Medulla oblongata (tissue), 1 donor: Measurements from ENCODE around the gene RDH12.
"Not testable (repeated sequence)": the region's sequence is repeated elsewhere in the genome, so short reads cannot be mapped to it uniquely, and the experiment has no call there.

Source experiments
- DNase-seq: peaks from one replicate; pipeline ENCODE4 v3.0.0-alpha.2; 2015; ENCODE audit errors: extremely low spot score

The RDH12 gene

DNA sequence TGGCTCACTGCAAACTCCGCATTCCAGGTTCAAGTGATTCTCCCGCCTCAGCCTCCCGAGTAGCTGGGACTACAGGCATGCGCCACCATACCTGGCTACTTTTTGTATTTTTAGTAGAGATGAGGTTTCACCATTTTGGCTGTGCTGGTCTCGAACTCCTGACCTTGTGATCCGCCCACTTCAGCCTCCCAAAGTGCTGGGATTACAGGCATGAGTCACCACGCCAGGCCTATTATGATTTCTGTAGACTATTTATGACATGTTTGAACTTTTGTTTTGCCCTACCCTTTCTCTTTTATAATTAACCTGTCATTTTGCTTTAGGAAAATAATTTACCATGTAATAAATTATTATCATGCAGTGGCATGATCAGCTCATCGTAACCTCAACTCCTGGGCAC is at the start of gene RDH12:
TSS of gene RDH12 (plus strand) at position 395 of the 400 bp plus-strand sequence. CDS start 20,757 bp downstream, outside the sequence.
- DNase-seq = not testable (repeated sequence)

DNA sequence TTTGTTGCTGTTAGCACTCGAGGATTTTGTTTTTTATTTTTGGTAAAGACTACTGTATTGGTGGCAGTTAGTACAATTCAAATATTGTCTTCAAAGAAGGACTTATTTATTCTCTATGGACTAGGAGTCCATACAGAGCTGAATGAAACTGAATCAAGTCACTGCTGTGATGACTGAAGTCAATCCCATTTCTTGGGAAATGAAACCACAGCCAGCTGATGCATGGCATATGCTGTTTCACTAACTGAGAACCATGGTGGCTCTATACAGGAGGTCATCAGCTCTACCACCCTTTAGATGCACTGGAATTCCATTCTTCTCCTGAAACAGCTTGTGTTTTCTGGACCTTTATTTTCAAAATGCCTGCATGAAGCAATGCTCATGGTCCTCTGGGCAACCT is 49.5 kb upstream of the RDH12 start:
- no peak for DNase-seq

DNA sequence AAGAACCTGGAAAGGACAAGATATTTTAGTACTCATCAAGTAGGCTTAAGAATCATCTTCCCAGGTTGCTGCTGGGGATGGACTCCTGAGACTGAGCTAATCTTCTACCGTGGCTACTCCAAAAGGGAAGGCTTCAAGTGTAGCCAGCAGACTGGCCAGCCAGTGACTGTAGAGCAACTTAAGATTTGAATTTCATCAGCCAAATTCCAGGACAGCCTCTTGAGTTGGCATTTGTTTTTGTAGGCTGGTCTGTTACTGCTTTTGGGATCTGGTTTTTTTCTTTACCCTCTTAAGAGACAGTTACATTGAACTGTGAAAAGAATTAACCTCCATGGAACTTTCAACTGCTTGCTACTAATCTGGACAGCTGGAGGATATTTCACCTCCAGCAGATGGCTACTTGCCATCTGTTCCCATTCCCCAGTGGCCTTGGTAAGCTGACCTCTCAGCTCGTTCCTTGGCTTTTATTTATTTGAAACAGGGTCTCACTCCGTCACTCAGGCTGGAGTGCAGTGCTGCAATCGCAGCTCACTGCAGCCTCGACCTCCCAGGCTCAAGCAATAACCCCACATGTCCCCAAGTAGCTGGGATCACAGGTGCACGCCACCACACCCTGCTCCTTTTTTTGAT is 47.9 kb upstream of the RDH12 start:
- no peak for DNase-seq

DNA sequence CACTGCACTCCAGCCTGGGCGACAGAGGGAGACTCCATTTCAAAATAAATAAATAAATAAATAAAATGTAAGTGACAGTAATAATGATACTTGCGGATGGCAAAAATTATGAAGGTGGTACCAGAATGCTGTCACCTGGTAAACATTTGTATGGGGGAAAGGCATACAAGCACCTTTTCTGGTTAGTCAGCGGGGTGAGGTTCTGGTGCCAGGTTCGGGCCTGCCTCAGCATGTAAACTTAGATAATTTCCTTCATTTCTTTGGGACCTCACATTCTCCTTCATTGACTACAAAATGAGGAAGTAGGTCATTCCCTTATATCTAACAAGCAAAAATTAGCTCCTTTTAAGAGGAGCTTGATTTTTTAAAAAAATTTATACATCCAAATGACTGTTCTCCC is 38.1 kb upstream of the RDH12 start:
- no peak for DNase-seq

DNA sequence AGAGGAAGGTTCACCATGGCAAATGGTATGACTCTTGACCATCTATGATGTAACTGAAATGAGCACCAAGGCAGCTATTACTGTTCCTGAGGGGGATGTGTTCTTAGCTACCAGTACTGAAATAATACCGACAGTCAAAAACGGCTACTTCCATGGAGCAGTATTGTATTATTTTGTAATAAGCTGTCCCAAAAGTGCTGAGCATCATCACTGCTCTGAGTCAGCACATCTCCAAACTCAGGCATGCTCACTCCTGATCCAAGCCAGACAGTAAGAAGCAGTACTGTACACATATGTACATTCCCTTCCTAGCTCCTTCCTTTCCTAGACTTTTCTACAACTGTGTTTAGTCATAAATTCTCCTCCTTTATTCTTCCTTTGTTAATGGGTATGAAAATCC is 35.8 kb upstream of the RDH12 start:
- no peak for DNase-seq

DNA sequence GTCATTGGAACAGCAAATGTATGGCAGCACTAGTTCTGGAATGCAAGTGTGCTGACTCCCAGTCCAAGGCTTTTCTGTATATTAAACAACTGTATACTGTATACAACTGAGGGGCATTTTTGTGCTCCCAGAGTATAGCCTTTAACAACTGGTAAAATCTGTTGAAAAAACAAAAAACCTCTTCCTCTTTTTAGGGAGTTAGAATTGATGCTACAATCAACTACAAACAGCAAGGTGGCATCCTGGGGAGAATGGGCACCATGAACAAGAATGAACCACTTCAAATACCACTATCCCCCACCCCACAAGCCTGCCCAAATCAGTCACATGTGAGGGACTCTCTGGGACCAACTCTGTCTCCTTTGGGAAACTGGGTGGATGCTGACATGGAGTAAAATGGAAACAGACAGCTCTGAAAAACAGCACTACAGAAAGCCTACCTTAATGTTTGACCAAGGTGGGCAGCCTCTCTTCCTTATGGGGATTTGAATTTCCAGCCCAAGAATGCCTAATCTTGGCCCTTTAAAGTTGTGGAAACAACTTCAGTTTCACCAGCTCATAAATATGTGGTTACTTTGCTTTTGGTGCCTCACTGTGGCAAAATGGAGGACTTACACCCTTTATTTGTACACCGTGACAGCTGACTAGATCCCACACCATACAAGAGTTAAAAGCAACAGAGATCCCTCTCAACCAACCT is 34.8 kb upstream of the RDH12 start:
- DNase-seq = peak; percentile 79

DNA sequence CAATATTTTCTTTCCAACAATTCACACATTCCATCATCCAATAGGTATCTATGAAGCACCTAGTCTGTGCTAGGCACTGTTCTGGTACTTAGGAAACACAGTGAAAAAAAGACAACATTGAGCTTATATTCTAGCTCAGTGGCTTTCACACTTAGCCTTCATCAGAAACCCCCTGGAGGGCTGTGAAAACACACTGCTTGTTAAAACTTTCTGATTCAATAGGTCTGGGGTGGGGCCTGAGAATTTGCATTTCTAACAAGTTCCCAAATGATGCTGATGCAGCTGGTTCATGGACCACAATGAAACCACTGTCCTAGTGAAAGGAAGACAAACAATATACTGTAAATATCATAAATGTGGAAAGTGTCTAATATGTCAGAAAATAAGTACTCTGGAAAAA is 33.1 kb upstream of the RDH12 start:
- no peak for DNase-seq

DNA sequence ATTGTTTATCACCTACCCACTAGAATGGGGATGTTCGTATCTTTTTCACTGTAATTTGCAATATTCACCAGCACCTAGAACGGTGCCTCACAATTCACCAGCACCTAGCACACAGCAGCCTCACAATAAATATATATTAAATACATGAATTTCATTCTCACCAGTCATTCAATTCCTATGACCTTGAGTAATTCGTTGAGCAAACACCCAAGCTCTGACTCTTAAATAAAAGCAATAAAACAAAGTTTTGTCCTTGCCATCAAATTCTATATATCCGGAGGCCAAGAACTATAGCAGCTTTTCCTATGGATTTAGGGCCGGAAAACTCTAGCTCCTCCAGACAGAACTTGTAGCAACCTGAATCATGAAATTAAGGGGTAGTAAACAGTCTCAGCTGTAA is 28.2 kb upstream of the RDH12 start:
- DNase-seq = no peak

DNA sequence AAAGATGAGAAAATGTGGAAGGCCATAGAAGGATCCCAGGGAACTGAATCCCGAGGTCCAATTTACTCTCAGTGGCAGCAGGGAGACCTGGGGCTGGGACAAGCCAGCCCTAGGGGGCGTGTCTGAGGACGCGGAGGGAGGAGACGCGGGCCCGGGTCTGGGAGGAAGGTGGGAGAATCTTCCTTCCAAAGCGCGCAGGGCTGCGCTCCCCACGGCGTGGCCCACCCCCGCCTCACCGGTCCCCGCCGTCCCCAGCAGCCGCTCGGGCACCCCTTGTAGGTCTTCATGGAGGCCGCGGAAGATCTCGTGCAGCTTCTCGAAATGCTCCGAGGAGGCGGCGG is 27.6 kb upstream of the RDH12 start:
- peak; percentile 79 for DNase-seq

DNA sequence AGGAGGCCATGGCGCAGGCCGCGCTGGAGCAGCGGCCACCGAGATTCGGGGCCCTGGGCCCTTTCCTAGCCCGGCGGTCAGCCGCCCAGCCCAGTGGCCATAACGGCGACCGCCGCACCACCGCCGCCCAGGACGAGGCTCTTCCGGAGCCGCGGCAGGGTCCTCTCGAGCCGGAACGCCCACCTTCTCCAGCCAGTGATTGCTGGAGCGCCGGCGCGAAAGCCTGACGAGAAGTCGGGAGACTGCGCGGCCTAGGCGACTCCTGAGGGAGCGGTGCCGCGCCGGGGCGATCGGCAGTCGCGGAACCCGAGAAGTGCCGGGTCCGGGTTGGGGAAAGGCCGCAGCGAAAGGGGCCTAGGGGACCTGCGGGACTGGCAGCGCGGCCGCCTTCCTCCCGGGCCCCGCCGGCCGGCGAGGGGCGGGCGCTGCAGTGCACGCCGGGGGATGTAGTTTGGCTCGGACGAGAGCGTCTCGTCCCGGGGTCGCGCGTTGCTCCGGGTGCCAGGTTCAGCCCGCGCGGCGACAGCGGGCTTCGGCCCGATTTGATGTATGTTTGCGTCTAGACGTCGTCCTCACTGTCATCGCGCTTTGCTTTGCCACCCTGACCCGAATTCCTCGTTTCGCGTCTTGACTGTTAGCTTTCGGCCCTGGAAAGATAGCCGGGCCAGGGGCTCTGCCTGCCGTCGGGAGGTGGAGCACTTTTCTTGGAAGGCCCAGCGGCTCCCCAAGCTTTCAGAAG is 27.0 kb upstream of the RDH12 start, which contains the start of gene VTI1B:
TSS of gene VTI1B (minus strand) at position 153 of the 739 bp plus-strand sequence. CDS start at position 10, 143 bp downstream.
- DNase-seq = peak; percentile 84

DNA sequence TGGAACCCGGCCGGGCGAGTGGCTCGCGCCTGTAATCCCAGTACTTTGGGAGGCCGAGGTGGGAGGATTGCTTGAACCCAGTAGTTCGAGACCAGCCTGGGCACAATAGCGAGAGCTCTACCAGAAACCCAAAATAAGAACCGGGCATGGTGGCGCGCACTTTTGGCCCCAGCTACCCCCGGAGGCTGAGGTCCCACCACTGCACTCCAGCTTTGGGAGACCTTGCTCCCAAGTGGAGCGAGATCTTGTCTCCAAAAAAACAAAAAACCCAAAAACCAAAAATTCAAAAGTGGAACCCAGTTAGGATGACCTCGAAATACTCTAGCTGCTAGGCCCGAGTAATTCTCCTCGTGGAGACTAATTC is 26.5 kb upstream of the RDH12 start:
- no peak for DNase-seq

DNA sequence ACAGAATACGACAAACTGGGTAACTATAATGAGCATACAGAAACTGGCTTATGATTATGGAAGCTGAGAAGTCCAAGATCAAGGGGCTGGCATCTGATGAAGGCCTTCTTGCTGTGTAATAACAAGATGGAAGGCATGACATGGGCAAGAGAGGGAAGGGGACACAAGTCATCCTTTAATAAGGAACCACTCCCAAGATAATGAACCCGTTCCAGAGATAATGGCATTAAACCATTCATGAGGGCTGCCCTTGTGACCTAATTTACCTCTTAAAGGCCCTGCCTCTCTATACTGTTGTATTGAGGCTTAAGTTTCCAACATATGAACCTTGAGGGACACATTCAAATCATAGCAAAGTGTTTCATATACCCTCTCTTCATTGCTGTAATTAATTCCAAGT is 22.7 kb upstream of the RDH12 start:
- DNase-seq = no peak

DNA sequence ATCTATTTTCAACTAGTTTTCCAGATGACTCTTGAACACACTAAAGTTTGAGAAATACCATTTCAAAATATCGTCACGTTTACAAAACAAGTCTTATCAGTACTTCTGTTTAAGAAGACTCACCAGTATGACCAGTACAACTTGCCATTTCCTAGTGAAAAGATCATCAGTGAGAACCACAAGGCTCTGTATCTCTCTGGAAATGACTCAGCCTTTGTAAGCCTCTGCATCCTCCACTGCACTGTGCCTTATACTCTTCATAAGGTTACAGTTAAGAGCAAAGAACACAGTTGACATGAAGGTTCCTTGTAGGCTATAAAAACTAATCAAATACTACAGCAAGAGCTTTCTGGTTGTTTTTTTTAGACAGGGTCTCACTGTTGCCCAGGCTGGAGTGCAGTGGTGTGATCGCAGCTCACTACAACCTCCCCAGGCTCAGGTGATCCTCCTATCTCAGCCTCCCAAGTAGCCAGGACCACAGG is 21.5 kb upstream of the RDH12 start:
- no peak for DNase-seq

DNA sequence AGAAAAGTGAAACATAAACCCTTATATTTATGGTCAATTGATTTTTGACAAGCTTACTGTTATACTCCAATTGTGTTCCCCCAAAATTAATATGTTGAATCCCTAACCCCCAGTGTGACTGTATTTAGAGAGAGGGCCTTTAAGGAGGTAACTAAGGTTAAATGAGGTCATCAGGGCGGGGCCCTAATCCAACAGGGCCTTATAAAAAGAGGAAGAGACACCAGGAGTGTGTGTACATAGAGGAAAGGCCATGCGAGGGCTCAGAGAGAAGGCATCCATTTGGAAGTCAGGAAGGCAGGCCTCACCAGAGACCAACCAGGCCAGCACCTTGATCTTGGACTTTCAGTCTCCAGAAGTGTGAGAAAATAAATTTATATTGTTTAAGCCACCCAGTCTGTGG is 20.7 kb upstream of the RDH12 start:
- DNase-seq = no peak

DNA sequence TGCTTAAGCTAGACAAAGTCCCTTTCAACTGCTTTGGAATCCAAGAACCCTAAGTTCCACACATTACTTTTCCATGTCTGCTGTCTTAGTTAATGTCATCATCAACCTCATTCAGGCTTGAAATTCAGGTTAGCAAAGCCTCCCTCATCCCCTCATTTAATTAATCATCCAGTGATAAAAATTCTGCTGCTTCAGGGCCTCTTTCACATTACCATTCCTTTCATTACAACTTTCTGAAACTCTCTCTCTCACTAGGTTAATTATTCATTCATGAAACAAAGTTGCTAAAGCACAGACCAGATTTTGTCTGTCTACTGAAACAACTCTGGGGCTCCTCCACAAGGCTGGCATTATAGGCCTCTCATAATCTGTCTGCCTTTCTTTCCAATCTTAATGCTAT is 17.8 kb upstream of the RDH12 start:
- DNase-seq = no peak

DNA sequence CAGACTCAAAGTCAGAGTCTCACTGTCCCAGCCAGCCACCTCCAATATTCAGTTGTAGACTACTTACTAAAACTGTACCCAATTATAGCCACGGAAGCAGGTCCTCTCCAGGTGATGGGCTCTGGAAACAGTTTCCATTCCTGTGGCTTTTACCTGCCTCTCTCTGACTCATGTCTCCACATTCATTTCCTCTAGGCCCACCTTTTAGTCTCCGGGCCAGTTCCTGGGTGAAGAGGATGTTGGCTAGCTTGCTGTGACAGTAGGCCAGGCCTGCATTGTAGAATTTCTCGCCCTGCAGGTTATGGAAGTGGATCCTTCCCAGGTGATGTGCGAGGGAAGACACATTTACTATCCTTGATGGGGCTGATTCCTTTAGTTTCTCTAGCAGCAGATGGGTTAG is 11.7 kb upstream of the RDH12 start:
- no peak for DNase-seq

DNA sequence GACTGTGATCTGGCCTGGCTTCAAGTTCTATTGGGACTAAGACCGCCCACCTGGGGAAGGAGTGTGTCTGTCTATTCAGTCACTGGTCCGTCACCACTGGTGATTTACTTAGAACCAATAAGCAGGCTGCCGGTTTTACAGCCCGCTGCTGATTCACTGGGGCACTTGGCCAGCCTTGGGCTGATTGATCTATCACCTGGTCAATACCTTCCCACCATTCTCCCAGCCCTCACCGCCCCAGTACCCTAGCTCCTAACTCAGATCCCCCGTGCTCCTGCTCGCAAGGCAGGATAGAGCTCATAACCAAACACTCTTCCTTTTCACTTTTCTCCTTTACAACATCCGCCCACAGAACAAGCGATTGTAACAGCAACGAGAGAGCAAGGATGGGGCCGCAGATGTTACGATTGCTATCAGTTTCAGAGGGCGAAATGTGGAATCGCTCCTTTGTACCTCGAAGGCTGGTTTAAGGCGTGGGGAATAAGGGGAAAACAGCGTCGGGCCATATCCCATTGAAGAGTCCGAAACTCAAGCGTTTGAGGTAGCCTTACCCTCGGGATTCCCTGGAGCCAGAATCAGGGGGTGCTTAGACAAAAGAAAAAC is 6.8 kb upstream of the RDH12 start:
- DNase-seq = peak; percentile 55

DNA sequence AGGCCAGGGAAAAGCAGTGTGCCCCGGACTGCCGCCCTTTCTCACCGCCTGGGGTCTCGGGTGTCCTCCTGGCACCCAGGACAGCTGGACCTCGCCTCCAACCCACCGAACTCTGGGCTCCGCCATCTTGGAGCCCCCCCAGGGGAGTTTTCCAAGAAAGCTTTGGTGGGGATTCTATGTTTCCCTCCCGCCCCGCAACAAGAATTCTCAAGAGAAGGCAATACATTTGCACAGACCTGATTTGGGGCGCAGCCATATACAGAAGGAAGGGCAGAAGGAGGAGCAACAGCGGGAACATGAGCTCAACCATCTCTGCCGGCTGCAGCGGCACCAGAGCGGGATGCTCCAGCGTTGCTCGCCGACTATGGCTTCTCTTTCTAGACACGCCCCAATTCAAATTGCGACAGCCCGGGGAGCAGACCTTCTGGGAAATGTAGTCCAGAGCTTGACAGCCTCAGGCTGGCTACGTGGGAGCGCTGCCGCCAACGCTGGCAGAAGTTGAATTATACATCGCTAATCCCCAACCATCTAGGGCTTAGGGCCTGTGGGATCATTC is 6.2 kb upstream of the RDH12 start, which contains the start of gene RDH11:
TSS of gene RDH11 (minus strand) at position 371 of the 556 bp plus-strand sequence. CDS start at position 310, 61 bp downstream.
- DNase-seq = peak; percentile 96

DNA sequence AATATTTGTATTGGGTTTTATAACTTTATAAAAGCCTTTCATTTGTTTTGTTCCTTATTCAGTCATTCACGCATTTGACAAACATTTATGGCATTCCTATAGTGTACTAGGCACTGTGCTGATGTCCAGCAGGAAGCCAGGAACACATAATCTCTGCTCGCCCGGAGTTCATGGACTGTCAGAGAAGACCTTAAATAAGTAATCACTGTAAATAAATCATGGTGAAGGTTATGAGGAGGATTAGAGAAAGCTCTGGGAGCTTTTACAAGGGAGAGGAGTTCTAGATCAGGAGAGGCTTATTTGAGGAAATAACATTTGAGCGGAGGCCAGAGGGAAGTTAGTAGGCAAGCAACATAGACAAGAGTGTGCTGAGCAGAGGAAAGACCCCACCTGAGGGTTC is 4.7 kb upstream of the RDH12 start:
- DNase-seq = no peak

DNA sequence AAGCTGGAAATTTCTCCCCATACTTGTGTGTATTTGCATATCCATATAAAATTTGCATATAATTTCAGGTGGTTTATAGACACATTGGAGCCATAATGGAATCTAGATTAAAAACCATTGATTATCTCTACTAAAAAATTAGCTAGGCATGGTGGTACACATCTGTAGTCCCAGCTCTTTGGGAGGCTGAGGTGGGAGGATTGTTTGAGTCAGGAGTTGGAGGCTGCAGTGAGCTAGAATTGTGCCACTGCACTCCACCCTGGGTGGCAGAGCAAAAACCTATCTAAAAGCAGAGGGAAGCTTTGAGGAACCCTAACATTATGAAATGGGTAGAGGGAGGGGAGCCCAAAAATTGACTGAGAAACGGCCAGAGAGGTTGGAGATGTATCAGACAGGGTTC is 3.5 kb upstream of the RDH12 start:
- no peak for DNase-seq

DNA sequence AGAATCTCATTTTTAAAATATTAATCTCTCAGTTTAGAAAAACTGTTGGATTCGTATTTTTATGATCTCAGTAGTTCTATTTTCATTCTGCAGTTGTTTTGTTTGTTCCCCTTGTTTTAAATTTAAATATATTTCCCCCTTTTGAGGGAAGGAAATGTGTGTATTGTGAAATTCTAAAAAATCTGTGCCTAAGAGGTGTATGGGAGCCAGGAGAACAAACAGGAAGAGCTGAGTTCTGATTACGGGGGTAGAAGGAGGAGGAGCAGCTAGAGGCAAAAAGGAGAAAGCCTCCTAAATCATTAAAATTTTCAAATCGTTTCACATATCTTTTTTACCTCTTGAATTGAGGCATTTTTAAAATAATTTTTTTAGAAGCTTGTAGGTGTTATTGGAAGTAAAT is 2.3 kb downstream of the RDH12 start:
- DNase-seq = peak; percentile 22

DNA sequence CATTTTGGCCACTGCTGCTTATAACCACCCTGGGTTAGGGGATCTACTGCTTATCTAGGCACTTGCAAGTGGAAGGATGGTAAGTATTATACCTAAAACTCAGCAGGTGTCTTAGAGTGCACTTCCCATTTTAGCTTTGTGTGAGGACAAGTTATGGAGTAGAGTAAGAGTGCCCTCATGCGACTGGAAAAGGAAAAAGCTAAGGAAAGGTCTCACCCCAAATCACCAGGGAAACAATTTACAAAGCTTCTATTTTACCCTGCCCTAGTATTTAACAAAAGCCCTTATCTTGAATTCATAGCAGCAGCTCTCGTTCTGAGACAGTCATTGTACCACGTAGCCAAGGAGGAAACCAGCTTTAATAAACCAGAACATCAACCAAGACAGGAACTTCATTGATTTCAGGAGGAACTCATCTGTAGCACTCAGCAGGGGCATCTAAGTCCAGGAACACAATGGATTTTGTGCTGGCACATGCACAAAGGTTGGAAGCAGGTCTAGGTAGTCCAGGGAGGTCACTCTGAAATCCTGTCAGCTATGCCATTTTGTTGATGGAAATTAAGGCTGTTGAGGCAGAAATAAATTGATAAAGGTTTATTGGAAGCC is 2.9 kb downstream of the RDH12 start:
- peak; percentile 94 for DNase-seq
